Liver (tissue), 9 donors: ENCODE data around the gene PLEKHA8. TPM values are rescaled to one million over a fixed set of nuclear protein-coding genes. Genes with fewer than 3 reads are reported as not detected.

Experiments
- DNase-seq: peaks from one replicate; pipeline ENCODE4 v3.0.0-alpha.2; 2017; ENCODE audit warnings: low spot score
- H3K27ac ChIP-seq, 2 donors: one replicate each; pipeline ENCODE4 v1.7.0; 2013; ENCODE audit warnings: inconsistent platforms in 2 of 2, low read length in 2 of 2, control low read depth in 1 of 2, low read depth in 1 of 2, mild to moderate bottlenecking in 1 of 2
- H3K27me3 ChIP-seq, 4 donors: one replicate each; pipeline versions ENCODE4 v1.6.1 to v1.7.0; 2013; ENCODE audit warnings: low read length in 3 of 4, inconsistent platforms in 1 of 4, mild to moderate bottlenecking in 1 of 4, moderate library complexity in 1 of 4; ENCODE audit not compliant: control insufficient read depth in 4 of 4, insufficient read depth in 4 of 4
- H3K36me3 ChIP-seq, 4 donors: one replicate each; pipeline versions ENCODE4 v1.6.1 to v1.7.0; 2013; ENCODE audit warnings: low read length in 3 of 4, mild to moderate bottlenecking in 3 of 4, low read depth in 1 of 4, moderate library complexity in 1 of 4; ENCODE audit not compliant: control insufficient read depth in 4 of 4, insufficient read depth in 3 of 4
- H3K4me1 ChIP-seq, 4 donors: one replicate each; pipeline versions ENCODE4 v1.6.1 to v1.7.0; 2013; ENCODE audit warnings: low read length in 3 of 4, mild to moderate bottlenecking in 3 of 4, moderate library complexity in 1 of 4; ENCODE audit not compliant: control insufficient read depth in 4 of 4, insufficient read depth in 4 of 4
- H3K4me3 ChIP-seq, 3 donors: one replicate each; pipeline versions ENCODE4 v1.6.1 to v1.7.0; 2013; ENCODE audit warnings: low read length in 3 of 3, control low read depth in 1 of 3, low read depth in 1 of 3, mild to moderate bottlenecking in 1 of 3
- H3K9ac ChIP-seq, 2 donors: one replicate each; pipeline ENCODE4 v1.7.0; 2013; ENCODE audit warnings: low read length in 2 of 2, mild to moderate bottlenecking in 2 of 2, moderate library complexity in 2 of 2, control low read depth in 1 of 2, low read depth in 1 of 2
- H3K9me3 ChIP-seq, 4 donors: one replicate each; pipeline versions ENCODE4 v1.6.1 to v1.7.0; 2013; ENCODE audit warnings: low read length in 3 of 4; ENCODE audit not compliant: control insufficient read depth in 4 of 4
- ATF3 ChIP-seq: IDR thresholded peaks from 2 replicates; pipeline ENCODE4 v1.6.1; 2016; ENCODE audit warnings: antibody characterized with exemption
- CTCF ChIP-seq: fragments of 150-350 bp; IDR thresholded peaks from 2 replicates; pipeline ENCODE4 v1.5.1; 2017; ENCODE audit warnings: improper control_type of control experiment, low read depth, low read length; ENCODE audit not compliant: missing input control
- EGR1 ChIP-seq, 2 donors: IDR thresholded peaks; 2 replicates each; pipeline ENCODE4 v1.6.1; 2016 to 2018; ENCODE audit warnings: antibody characterized with exemption in 2 of 2, low read depth in 2 of 2
- FOXA1 ChIP-seq: IDR thresholded peaks from 2 replicates; pipeline ENCODE4 v1.6.1; 2016; ENCODE audit warnings: antibody characterized with exemption
- FOXA2 ChIP-seq: IDR thresholded peaks from 2 replicates; pipeline ENCODE4 v1.6.1; 2016; ENCODE audit warnings: antibody characterized with exemption
- GABPA ChIP-seq, 2 donors: IDR thresholded peaks in 1 of 2; conservative IDR thresholded peaks in 1 of 2; 2 replicates each; pipeline ENCODE4 v1.6.1; 2016; ENCODE audit warnings: antibody characterized with exemption in 2 of 2, mild to moderate bottlenecking in 1 of 2, moderate library complexity in 1 of 2
- HNF4A ChIP-seq, 2 donors: conservative IDR thresholded peaks; 2 replicates each; pipeline ENCODE4 v1.6.1; 2016; ENCODE audit warnings: antibody characterized with exemption in 2 of 2, mild to moderate bottlenecking in 2 of 2
- HNF4G ChIP-seq: IDR thresholded peaks from 2 replicates; pipeline ENCODE4 v1.6.1; 2016; ENCODE audit warnings: antibody characterized with exemption
- JUND ChIP-seq, 2 donors: IDR thresholded peaks; 2 replicates each; pipeline ENCODE4 v1.6.1; 2016; ENCODE audit warnings: antibody characterized with exemption in 2 of 2
- MAX ChIP-seq: IDR thresholded peaks from 2 replicates; pipeline ENCODE4 v1.6.1; 2016; ENCODE audit warnings: antibody characterized with exemption
- NR2F2 ChIP-seq: IDR thresholded peaks from 2 replicates; pipeline ENCODE4 v1.6.1; 2016; ENCODE audit warnings: antibody characterized with exemption
- RAD21 ChIP-seq, 2 donors: IDR thresholded peaks; 2 replicates each; pipeline ENCODE4 v1.6.1; 2016; ENCODE audit warnings: antibody characterized with exemption in 2 of 2, mild to moderate bottlenecking in 2 of 2
- REST ChIP-seq: IDR thresholded peaks from 2 replicates; pipeline ENCODE4 v1.6.1; 2016; ENCODE audit warnings: antibody characterized with exemption, mild to moderate bottlenecking
- RXRA ChIP-seq, 2 donors: IDR thresholded peaks; 2 replicates each; pipeline ENCODE4 v1.6.1; 2017 to 2018; ENCODE audit warnings: antibody characterized with exemption in 2 of 2, mild to moderate bottlenecking in 1 of 2
- SP1 ChIP-seq: IDR thresholded peaks from 2 replicates; pipeline ENCODE4 v1.6.1; 2018; ENCODE audit warnings: antibody characterized with exemption, mild to moderate bottlenecking
- TAF1 ChIP-seq: conservative IDR thresholded peaks from 2 replicates; pipeline ENCODE4 v1.6.1; 2016; ENCODE audit warnings: antibody characterized with exemption, mild to moderate bottlenecking
- YY1 ChIP-seq: IDR thresholded peaks from 2 replicates; pipeline ENCODE4 v1.6.1; 2016; ENCODE audit warnings: antibody characterized with exemption, mild to moderate bottlenecking
- ZBTB33 ChIP-seq: IDR thresholded peaks from 2 replicates; pipeline ENCODE4 v1.6.1; 2016; ENCODE audit warnings: antibody characterized with exemption
- WGBS: extraction: QIAGEN DNeasy Blood & Tissue Kit; methylation state at CpG from one replicate; pipeline ENCODE4 v1.1.7; 2013; 5-methylcytosine and 5-hydroxymethylcytosine counted together
- polyA plus RNA-seq, 2 donors: library from polyadenylated mRNA; stranded (reverse) in 1 of 2; unstranded in 1 of 2; fragments of 200-250 nt in 1 of 2; fragments of >200 nt in 1 of 2; fragmentation: Nextera tagmentation in 1 of 2; extraction: Ambion mirVana in 1 of 2; gene quantifications; one replicate each; pipeline versions ENCODE4 v1.2.1 to v1.2.3, GENCODE V29; 2013 to 2015
- total RNA-seq, 2 donors: library from RNA; depleted of rRNA; stranded (reverse); fragments of >200 nt; gene quantifications; one replicate each; pipeline ENCODE4 v1.2.3, GENCODE V29; 2014
- donor health status: healthy.
- donor health status: healthy.
- donor health status: healthy.
- donor health status: healthy.
- donor health status: healthy.

The PLEKHA8 gene
- total and polyA plus RNA-seq, 4 donors: 1.0 to 5.4 (median 2.4) TPM

- H3K27ac ChIP-seq: no peak overlapping the region
- no peaks in the 10 kb centered on the region for H3K36me3 ChIP-seq
- 84% methylated on average over 13 of the region's 13 CpGs for WGBS
- no peak overlapping the region for H3K9ac ChIP-seq
- no peak overlapping the region for H3K4me3 ChIP-seq
- TF ChIP-seq CTCF (no peak), JUND (IDR thresholded peaks at IDR 0.05) (no peak), ZBTB33 (no peak), EGR1 (IDR thresholded peaks at IDR 0.05; ENCODE audit: low read depth in 2 of 2) (no peak), MAX (no peak), HNF4A (conservative IDR thresholded peaks at IDR 0.05) (no peak), HNF4G (no peak), NR2F2 (no peak), GABPA (IDR thresholded peaks at IDR 0.05 in 1 of 2, conservative IDR thresholded peaks at IDR 0.05 in 1 of 2) (no peak), YY1 (no peak), FOXA2 (no peak), REST (no peak), TAF1 (no peak), RXRA (IDR thresholded peaks at IDR 0.05) (no peak), RAD21 (IDR thresholded peaks at IDR 0.05) (no peak), SP1 (no peak), ATF3 (no peak), FOXA1 (no peak)
- no peak for DNase-seq
- no peaks in the 10 kb centered on the region for H3K27me3 ChIP-seq
- H3K4me1 ChIP-seq: peaks cover 0 to 4% (median 0%) of the 10 kb centered on the region in 4 donors
- H3K9me3 ChIP-seq: no peaks in the 10 kb centered on the region
Measured at GRCh38 chr7:30173058-30173897, 145.1 kb downstream of the PLEKHA8 start.
